SIG-M5 treated with dmso at 0.1 percent for 504 hours (cell line): Measurements from ENCODE around the gene L3MBTL4.
A peak's percentile ranks its signal among the peaks of the same experiment; 100 is the strongest.

Experiments
- DNase-seq: peaks from one replicate; lab custom pipeline; 2025; ENCODE audit not compliant: unreplicated experiment; lab: John Stamatoyannopoulos, UW

The L3MBTL4 gene

DNA sequence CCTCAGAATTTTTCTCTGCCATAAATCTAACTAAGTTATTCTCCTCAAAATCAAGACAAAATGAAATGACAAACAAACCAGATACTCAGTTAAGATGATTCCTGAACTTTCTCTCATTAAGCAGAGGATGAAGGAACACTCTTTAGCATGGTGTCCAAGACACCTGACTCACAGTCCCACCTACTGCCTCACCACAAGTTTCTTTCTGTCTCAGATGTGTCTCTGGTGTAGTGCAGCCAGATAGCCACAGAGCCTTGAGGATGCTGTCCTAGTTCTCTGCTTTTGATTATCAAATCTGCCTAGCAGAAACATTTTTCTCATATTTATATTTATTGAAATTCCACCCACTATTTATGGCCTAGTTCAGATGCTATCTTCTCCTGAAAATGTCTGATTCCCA lies 415.8 kb downstream of the L3MBTL4 start:
- no peak for DNase-seq

DNA sequence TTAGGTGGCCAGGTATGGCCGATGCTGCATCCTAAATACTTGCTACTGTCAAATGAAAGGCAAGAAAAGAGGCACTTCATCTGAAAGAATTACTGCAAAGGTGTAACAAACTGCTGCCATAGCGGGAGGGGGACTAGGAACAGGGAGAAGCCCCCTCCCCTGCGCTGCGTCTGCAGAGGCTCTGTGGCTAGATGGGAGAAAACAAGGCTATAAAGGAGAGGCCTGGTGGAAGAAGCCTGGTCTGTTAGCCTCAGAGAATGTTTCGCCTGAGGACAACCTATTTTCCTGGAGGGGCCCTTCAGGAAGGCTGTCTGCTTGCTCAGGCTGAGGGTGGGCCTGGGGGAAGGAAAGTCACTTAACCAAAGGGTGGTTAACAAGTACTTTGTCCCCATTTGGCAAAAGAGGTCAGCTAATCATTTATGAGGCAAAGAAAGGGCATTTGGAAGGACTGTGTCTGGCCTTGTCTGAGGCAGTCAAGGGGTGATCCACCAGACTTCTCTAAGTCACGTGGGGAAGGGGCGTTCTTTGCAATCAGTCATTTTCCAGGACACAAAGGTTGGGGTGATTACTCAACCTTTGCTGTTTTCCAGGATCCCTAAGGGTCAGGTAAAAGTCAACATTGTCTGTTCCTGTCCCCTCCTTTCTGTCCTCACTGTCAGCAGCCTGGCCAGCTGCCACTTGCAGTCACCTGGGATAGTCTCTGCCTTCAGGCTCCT lies 416.4 kb downstream of the L3MBTL4 start:
- no peak for DNase-seq

DNA sequence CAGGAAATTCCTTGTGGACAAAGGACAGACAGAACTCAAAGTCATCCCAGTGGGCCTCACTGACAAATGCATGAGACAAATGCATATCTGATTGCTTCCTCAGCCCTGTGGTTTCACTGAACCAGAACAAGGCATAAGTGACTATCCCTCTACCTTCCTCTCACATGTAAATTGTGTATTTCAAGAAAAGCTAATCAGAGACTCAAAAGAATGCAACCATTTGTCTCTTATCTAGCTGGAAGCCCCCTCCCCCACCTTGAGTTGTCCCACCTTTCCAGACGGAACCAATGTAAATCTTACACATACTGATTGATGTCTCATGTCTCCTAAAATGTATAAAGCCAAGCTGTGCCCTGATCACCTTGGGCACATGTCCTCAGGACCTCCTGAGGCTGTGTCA lies 417.4 kb downstream of the L3MBTL4 start:
- no peak for DNase-seq

DNA sequence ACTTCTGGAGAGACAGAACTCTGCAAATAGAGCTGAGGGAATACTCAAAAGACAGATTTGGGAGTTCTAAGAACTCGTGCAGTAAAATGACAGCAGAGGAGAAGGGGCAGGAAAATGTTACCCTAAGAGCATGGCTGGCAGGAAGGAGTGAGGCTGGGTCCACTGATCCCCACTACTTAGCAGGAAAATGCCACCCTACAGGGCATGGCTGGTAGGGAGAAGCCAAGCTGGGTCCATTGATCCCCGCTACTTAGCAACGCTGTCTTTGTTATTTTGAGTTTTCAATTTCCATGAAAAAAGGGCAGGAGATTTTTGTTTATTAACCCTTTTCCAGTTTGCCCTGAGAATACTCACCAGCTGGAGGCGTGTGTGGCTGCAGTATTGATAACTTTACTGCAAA lies 419.1 kb downstream of the L3MBTL4 start:
- no peak for DNase-seq

DNA sequence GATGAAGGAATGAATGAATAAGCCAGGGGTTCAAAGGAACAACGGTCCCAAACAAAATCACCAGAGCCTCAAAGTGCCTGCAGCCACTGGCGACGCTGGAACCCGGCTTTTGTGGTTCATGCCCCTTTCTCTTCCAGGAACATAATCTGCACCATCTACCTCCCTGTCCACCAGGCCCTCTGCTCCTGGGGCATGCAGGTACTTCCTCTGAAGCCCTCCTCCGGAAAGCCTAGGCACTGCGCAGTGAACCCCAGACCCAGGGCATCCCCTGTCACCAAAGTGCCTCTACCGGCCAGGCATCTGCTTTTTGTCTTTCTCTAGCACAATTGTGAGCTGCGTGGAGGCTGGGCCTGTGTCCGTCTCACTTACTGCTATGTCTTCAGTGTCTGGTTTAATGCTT lies 420.8 kb downstream of the L3MBTL4 start:
- DNase-seq = no peak

DNA sequence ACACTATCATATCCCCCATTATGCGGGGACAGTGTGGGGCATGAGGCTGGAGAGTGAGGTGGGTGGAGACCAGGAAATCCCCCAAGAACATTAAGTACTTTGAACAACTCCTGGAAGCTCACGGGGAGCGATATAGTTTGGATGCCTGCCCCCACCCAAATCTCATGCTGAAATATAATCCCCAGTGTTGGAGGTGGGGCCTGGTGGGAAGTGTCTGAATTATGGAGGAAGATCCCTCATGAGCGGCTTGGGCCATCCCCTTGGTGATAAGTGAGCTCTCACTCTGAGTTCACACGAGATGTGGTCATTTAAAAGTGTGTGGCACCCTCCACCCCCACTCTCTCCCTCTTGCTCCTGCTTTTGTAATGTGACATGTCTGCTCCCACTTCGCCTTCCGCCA lies 422.3 kb downstream of the L3MBTL4 start:
- DNase-seq = no peak

DNA sequence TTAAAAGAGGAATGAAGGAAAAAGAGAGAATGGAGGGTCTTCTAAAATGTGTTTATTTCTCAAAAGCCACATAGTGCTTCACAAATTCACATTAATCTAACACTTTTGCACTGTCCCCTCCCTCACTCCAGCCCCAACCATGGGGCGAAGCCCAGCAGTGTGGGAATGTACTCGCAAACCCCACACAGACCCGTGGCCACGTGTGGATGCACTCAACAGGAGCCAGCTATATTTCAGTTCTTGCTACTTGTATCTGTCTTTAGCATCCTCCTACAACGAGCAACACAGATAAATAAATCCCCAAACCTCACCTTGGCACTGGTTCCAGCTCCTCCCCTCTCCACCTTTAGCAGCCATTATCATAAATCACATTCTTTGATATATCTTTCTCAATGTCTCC lies 427.5 kb downstream of the L3MBTL4 start:
- no peak for DNase-seq

DNA sequence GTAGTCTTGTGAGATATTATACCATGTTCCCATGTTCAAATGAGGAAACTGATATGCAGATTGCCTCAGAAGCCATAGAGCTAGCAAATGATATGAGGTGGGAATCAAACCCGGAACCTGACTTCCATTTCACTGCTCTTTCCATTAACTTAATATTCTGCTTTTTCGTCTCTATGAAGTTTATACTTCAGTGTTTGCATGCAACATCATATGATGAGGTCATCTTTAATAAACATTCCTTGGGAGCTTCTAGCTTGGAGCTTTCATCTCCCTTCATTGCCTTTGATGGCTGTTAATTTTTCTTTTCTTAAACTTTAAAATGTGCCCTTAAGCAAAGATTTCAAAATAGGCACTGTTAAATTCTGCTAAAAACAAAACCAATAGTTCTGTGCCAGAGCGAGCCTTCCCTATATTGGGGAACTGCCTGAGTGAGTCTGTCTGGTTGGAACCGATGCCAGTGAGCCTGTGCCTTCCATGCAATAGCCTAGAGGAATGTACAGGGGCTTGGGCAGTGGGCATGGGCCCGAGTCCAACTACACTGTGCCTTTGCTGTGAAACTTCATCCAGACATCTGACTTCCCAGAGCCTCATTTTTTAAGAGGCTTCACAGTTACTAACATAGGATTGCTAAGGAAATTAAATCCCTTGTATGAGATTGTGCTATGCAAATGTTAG lies 428.3 kb downstream of the L3MBTL4 start:
- no peak for DNase-seq

DNA sequence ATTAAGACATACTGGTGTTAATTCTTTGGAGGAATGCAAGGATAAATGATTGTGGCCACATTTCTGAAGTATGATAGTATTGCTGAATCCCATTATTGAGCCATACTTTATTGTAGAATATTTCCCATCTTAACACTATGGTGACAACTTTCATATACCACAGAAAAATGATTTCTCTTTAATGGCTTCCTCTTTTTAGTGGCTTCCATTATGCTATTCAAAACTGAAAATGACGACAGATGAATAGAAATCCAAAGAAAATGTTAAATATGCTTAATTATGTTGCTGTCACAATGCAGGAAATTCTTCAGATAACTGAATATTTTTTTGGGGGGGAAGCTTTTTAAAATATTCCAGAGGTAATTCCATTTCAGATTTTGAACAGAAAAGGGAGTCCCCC lies 430.5 kb downstream of the L3MBTL4 start:
- DNase-seq = no peak

DNA sequence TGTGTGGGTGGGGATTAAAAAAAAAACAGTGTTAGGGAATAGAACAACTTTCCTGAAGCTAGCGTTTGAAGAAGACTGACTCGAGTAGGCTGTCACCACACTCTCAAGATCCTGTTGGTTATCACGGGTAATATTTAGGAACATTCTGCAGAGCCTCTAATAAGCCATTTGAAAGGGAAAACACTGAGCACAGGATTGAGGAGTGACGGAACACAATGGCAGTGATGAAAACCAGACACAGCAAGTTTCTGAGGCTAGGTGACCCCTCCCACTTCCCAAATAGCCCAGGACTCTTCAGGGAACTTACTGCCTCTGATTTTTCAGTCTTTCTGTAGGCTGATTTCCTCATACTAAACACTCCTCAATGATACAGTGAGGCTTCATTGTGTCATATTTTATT lies 431.2 kb downstream of the L3MBTL4 start:
- DNase-seq = no peak

DNA sequence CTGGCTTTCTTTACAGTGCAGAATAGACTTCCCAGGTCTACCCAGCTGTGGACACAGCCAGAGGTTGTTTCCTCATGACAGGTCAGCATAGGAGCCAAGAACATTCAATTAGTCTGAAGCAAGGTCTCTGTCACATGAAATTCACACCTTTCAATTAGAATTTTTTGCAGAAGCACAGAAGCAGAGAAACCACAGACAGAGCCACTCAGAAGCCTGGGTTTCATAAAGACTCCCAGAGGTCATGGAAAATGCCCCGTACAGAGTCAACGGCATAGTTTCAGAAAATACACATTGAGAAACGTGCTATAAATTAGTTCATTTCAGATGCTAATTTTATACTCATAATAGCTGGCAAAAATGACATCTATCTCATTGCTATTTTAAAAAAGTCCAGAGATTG lies 432.4 kb downstream of the L3MBTL4 start:
- no peak for DNase-seq

DNA sequence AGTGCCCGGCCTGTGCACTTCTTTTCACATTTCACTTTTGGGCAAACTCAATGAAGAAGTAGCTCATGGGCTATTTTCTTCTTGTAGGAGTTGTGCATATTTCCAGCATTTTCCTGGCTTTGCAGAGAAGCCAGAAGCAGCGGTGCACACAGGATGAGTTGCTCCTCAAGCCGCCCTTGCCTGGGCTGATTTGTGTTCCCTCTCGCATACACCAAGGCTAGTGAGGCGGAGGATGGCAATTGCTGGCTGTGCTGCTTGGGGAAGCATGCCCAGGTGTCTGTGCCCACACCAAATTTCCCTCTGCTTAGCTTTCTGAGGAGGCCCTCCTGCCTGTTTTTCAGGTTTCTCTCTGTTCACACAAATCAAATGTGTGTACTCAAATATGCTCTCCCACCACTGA lies 434.0 kb downstream of the L3MBTL4 start:
- no peak for DNase-seq

DNA sequence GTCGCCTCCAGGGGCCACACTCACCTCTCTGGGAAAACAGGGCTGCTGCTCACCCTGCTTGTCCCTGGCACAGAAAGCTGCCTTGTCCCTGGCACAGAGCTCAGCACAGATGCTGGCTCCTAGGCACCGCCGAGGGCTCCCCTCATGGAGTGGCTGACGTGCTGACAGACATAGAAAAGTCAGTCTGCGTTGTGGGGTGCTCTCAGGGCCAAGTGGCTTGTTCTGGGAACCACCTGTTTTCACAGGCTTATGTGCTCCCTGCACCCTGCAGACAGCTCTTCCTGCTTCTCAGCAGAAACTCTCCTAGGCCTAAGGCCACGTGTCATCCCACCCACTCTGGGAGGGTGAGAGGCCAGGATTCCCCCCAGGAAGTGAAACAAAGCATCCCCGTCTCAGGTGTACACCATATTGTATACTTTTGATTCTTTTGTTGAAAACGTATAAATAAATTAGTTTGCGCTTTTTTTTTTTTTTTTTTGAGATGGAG lies 434.7 kb downstream of the L3MBTL4 start:
- no peak for DNase-seq

DNA sequence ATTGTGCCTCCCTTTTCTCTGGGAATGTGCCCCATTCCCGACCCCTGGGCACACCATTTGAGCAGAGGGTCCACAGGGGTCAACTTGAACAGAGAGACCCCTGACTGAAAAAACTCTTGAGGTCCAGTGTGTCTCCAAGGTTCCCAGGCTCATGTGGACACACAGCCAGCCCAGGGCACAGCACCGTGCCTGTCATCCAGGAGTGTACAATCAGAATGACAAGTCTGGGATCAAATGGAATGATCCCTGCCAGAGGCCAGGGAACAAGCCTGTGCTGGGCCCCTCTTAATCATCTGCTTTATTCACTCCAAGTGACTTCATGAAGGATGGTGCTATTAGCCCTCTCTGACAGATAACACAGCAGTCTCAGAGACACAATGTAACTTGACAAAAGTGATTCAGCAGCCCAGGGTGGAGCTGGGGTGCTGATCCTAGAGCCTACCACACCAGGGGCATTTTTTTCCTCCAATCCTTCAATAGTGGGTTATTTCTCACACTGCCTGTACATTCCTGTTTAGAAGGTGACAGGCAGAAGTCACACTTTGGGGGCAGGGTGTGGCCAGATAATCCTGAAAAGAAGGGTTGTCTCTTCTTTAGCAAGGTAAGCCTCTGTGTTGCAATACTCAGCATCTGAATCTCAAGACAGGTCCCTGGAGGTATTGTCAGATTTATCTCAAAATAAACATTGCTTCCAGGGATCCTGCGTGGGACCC lies 435.4 kb downstream of the L3MBTL4 start:
- no peak for DNase-seq

DNA sequence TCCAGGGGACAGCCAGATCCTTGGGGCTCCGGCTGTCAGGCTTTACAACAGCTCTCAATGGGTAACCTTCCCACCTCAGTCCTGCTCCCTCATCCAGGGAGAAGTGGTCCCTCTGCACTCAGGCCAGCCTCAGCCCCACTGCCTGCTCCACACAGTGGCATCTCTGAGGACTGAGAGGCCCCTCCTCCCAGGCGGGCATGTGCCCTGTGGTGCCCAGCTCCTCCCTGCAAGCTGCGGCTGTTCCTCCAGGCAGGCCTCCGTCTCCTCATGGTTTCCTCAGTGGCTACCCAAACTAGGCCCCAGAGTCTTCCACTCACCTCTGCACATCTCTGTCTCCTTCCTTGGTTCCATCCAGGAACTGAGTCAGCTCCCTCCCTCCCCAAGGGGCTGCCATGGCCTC lies 437.7 kb downstream of the L3MBTL4 start:
- DNase-seq = no peak

DNA sequence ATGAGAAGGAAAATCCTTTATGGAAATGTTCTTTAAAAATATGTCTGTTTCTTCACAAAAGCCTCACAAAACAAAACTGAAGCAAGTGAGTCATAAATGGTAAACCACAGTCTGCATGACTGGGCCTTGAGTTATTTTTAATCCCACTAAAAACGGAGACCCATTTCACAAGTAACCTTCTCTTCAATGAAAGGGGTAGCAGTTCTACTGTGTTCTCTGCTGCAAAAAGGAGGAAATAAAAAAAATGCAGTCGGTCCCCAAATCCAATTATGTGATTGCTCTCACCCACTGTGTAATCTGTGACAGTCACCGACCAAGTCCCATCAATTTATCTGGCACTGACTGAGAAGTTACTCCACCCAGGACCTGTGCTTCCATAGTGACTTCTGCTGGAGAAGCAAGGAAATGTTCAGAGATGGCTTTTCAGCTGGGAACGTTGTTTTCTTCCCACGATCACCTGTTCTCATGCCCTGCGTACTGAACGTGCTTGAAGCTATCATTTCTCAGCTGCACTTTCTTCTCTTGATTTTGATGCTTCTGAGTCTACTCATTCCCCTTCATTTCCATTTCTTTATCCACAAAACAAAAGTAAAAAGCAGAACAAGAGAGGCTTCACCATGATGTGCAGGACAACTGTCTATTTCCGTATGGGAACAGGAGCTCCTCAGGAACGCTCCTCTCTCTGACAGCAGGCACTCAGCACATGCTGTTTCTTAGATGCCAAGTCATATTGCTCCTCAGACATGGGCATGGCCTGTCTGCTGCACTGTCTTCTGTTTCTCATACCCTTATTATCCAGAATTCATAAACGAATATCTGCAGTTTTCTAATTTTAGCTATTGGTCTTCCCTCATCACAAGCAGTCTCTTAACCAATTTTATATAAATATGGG lies 439.4 kb downstream of the L3MBTL4 start:
- peak; percentile 82 for DNase-seq

DNA sequence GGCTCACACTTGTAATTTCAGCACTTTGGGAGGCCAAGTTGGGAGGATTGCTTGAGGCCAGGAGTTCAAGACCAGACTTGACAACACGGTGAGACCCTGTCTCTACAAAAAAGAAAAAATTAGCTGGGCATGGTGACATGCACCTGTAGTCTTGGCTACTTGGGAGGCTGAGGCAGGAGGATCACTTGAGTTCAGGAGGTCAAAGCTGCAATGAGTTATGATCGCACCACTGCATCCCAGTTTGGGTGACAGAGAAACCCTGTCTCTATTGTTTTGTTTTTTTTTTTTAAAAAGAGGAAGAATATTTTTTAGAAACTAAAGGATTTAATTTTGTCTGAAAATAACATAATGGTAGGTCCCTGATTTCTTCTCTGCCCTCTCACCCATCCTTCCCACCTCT lies 440.0 kb downstream of the L3MBTL4 start:
- no peak for DNase-seq

DNA sequence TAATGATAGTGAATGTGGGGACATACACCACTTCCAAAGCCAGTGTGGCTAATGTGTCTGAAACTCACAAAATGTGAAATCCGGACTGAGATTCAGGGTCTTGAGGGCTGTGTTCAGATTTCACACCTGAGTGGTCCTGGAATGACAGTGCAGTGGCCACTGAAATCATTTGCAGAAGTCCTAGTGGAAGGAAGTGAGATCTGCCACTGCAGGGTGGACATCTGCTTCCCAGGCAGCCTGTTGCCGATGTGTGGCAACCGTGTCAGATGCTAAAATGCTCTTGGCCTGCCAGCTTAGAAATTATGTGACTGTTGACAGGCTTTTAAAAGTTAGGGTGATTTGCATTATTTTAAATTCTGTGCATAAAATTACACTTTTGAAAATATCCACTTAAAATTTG lies 441.6 kb downstream of the L3MBTL4 start:
- no peak for DNase-seq

DNA sequence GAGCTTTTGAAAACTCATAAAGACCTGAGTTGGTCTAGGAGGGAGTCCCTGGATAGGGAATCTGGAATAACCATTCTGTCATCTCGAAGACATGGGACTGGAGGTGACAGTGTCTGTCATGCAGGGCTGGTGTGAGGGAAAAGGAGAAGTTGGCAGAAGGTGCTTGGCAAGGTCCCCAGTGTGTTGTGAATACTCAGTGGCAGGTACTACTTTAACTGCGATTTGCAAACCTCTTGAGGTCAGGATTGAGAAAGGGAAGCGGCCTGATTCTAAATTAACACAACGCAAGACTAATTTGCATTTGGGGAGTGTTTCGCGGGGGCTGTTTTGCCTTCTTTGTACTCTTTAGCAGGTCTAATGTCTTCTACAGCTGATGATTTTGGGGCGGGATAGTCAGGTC lies 442.4 kb downstream of the L3MBTL4 start:
- no peak for DNase-seq

DNA sequence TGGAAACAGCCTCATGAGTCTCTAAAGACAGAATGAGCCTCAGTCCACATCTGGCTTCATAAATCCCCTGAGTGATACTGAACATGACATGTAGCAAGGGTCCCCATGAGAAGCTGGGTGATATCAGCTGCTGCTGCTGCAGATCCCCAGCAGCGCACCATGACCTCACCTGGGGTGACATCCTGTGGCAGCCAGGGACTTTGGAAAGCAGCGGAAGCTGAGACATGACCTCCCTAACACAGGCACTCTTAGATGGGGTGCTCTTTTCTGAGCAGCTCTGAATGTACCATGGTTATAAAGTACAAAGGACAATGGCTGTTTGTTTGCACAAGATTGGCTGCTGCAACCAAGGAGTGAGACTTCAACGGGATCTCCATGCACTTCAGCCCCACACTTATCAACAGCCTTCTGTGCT lies 444.7 kb downstream of the L3MBTL4 start:
- no peak for DNase-seq

DNA sequence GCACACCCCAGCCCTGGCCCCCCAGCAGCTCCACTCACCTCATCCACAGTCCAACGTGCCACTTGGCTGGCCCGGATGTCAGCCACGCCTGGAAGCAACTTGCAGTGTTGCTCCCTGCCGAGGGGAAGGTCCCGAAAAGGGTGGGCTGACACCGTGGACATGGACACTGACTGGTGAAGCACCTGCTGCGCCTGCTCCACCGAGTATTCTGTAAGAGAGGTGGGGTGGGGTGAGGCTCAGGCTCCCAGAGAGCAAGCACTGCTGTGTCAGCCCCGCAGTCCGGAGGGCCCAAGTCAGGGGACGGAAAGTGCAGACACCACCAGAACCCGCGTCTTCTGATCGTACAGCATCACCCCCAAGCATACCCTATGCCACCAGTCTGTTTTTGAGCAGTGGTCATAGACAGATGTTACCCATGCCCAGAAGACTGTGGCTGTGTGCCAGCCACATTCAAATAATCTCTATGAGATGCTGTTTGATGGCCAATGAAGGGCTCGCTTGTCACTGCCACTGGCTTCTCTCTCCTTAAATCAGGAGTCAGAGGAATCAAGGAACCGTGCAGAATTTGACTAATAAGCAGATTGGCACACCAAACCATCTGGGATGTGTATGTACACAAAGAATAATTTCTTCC lies 445.2 kb downstream of the L3MBTL4 start:
- no peak for DNase-seq
